Upper lobe of right lung (tissue), 1 donor: ENCODE measurements around the gene ARHGAP15. TPM values are rescaled to one million over a fixed set of nuclear protein-coding genes. Genes with fewer than 3 reads are reported as not detected.
A peak's percentile ranks its signal among the peaks of the same experiment; 100 is the strongest.

Source experiments
- ATAC-seq: fragments of 200-7000 bp; cut with Tn5 transposase; one replicate; pipeline ENCODE4 v1.9.1; 2020; ENCODE audit warnings: mild to moderate bottlenecking, moderate library complexity
- DNase-seq: peaks from one replicate; pipeline ENCODE4 v3.0.0-alpha.2; 2020
- H3K27ac ChIP-seq: fragments of 200-600 bp; one replicate; pipeline ENCODE4 v1.8.0; 2022
- H3K27me3 ChIP-seq: fragments of 200-600 bp; one replicate; pipeline ENCODE4 v1.8.0; 2022; ENCODE audit warnings: mild to moderate bottlenecking
- H3K36me3 ChIP-seq: fragments of 200-600 bp; one replicate; pipeline ENCODE4 v1.8.0; 2022
- H3K4me1 ChIP-seq: fragments of 200-600 bp; one replicate; pipeline ENCODE4 v1.8.0; 2022
- H3K4me3 ChIP-seq: fragments of 200-600 bp; one replicate; pipeline ENCODE4 v1.8.0; 2022; ENCODE audit warnings: mild to moderate bottlenecking
- H3K9me3 ChIP-seq: fragments of 200-600 bp; one replicate; pipeline ENCODE4 v1.8.0; 2022
- intact Hi-C: fragments of 100-400 bp; cut with DNase I; formaldehyde crosslinking; loops from one replicate; pipeline ENCODE4 v1.11.0; 2022
- total RNA-seq: library from RNA; stranded (reverse); fragmentation: NEBNext Ultra II Directional; extraction: Animal tissue kit (Norgen Biotek cat#: 25700); gene quantifications from one replicate; pipeline ENCODE4 v1.2.1, GENCODE V29; 2021
- TF ChIP-seq, protein P1 (sequence below): fragments of 200-600 bp; IDR thresholded peaks from one replicate; pipeline ENCODE4 v1.8.0; 2022; ENCODE audit warnings: antibody characterized with exemption
- donor health status: DM: no; HTN: yes; CAD: no; lungs with severe emphysema.

Gene ARHGAP15
- total RNA-seq, 1 donor from 2014 or later, result 19.2 TPM

DNA sequence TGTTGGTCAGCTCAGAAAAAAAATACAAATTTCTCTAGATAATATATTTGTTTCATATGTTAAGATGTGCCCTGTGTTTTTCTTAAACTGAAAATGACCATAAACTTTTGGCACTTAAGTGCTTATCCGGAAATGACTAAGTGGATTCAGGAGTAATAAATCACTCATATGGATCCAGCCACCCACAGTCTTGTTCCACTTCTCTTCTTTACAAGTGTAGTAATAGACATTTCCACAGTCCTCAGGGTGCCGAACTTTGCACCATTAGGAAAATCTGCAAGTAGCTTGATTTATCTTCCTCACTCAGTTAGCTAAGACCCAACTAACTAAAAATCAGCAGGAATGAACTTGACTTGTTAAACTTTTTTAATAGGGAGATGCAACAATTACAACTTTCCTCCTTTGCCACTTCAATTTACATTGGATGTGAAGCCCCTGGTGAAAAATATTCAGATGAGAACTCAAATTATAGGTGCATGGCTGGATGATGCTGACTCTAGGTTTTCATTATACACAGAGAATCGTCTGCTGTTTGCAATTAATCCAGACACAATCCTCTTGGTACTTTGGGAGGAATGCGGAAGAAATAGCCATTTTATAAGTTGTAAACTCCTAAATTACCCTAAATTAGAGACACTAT, 322.5 kb downstream of the ARHGAP15 start:
- TF ChIP-seq, protein P1, sequence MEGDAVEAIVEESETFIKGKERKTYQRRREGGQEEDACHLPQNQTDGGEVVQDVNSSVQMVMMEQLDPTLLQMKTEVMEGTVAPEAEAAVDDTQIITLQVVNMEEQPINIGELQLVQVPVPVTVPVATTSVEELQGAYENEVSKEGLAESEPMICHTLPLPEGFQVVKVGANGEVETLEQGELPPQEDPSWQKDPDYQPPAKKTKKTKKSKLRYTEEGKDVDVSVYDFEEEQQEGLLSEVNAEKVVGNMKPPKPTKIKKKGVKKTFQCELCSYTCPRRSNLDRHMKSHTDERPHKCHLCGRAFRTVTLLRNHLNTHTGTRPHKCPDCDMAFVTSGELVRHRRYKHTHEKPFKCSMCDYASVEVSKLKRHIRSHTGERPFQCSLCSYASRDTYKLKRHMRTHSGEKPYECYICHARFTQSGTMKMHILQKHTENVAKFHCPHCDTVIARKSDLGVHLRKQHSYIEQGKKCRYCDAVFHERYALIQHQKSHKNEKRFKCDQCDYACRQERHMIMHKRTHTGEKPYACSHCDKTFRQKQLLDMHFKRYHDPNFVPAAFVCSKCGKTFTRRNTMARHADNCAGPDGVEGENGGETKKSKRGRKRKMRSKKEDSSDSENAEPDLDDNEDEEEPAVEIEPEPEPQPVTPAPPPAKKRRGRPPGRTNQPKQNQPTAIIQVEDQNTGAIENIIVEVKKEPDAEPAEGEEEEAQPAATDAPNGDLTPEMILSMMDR, result no peak
- no peak overlapping the region for H3K27ac ChIP-seq
- no peak for DNase-seq
- no peak overlapping the region for H3K4me3 ChIP-seq
- intact Hi-C loops, result no loop called here
- no peaks in the 10 kb centered on the region for H3K4me1 ChIP-seq
- no peaks in the 10 kb centered on the region for H3K36me3 ChIP-seq
- H3K9me3 ChIP-seq, result no peaks in the 10 kb centered on the region
- H3K27me3 ChIP-seq, result no peaks in the 10 kb centered on the region
- peak; percentile 53 for ATAC-seq

DNA sequence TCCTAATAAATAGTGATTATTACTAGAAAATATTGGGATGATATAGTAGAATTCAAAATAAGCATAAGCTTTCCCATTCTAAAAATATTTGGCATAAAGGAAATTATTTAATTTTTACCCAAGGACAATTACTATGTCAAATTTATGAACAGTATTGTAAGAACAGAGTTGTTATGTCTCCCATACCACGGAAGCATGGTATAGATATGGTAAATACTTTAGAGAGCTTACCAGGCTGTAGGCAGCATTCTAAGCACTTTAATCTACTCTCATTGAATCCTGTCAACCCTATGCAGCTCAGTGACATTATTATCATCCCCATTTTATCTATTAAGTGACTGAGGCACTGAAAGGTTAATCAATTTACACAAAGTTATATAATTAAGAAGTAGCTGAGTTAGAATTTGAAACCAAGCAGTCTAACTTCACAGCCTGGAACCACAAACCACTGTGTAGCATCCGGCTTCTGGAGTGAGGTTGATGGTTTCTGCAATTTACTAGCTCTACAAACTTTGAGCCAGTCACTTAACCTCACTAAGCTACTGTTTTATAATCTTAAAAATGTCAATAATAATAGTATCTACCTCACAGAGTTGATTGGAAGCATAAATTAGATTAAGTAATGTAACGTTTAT, 323.7 kb downstream of the ARHGAP15 start:
- intact Hi-C loops, result no loop called here
- ATAC-seq (no peak), DNase-seq (no peak)
- no peaks in the 10 kb centered on the region for H3K27me3 ChIP-seq
- TF ChIP-seq, protein P1, result no peak
- no peaks in the 10 kb centered on the region for H3K9me3 ChIP-seq
- H3K4me1 ChIP-seq, result no peaks in the 10 kb centered on the region
- no peak overlapping the region for H3K4me3 ChIP-seq
- H3K36me3 ChIP-seq, result no peaks in the 10 kb centered on the region
- no peak overlapping the region for H3K27ac ChIP-seq

DNA sequence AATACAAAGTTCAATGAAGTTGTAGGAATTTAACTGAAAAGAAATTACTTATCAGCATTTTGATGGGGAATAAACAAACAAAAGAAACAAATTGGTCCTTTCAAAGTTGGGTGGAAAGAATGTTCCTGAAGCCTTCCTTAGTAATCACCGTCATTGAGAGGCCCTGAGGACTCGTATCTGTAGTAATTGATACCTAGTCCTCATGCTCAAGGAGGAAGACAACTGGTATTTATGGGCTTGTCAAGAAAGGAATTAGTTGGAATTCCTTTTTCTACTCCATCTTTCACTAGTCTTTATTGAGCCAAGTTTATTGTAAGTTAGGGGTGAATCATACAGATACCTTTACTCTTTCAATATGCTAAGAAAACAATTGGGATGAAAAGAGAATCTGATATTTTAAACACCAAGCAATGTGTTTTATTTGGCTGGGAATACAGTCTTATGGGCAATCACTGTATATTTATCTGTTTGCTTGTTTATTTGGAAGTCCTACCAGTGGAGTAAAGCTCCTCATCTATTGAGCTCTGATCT, 324.8 kb downstream of the ARHGAP15 start:
- TF ChIP-seq, protein P1, result no peak
- intact Hi-C loops, result no loop called here
- Histone ChIP-seq H3K36me3 (no peaks in the 10 kb centered on the region), H3K4me3 (no peak overlapping the region), H3K4me1 (no peaks in the 10 kb centered on the region), H3K27ac (no peak overlapping the region), H3K27me3 (no peaks in the 10 kb centered on the region), H3K9me3 (no peaks in the 10 kb centered on the region)
- no peak for DNase-seq
- no peak for ATAC-seq

DNA sequence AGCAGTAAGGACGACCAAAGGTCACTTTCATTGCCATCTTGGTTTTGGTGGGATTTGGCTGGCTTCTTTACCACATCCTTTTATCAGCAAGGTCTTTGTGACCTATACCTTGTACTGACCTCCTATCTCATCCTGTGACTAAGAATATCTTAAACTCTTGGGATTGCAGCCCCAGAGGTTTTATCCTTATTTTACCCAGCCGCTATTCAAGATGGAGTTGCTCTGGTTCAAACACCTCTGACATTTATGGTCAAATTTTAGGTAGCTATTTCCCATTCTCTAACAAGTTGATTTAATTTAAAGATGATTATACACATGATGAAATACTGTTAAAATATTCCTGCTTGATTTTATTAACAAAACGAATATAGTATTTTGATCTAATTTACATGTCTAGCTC, 326.1 kb downstream of the ARHGAP15 start:
- H3K9me3 ChIP-seq, result no peaks in the 10 kb centered on the region
- H3K4me3 ChIP-seq, result no peak overlapping the region
- H3K27ac ChIP-seq, result no peak overlapping the region
- no peaks in the 10 kb centered on the region for H3K27me3 ChIP-seq
- intact Hi-C loops, result no loop called here
- H3K36me3 ChIP-seq, result no peaks in the 10 kb centered on the region
- TF ChIP-seq, protein P1, result no peak
- H3K4me1 ChIP-seq, result no peaks in the 10 kb centered on the region
- DNase-seq (no peak), ATAC-seq (no peak)

DNA sequence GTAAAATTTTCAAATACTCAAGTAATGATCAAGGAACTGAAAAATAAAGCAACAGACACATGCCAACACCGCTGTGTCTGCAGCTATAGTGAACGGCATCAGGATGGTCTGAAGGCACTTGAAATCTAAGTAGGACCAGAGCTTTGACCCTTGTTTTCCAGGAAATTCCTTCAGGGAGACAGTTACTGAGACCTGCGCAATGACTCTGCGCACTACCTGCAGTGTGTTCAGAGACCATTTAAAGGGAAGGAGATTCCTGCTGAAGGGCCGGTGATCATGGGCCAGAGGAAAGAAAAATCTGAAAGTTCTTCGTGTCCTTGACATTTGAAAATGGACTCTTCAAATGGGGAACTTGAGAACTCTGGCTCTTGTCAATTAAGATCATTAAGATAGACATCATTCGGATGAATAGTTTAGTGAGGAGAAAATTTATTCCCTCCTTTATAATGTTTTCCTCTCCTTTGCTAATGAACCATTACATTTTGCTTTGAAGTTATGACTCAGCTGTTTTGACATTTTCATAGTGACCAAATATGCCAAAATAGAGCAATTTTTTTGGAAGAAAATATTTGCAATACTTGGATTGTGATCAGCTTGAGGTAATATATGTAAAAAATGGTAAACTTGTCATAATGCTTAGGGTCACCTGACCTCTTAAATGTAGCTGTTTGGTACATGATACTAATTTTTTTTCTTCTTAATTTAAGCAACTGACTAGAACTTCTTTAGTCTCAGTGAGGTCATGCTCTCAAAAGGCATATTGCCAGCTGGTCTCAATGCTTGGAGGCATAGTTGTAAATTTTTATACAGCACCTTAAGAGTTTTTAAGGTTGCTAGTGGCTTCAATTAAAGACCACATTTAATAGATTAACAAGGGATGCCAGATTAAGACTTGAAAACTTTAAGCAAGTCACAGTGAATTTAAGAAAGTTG, 329.3 kb downstream of the ARHGAP15 start:
- intact Hi-C loops, result no loop called here
- no peaks in the 10 kb centered on the region for H3K9me3 ChIP-seq
- no peaks in the 10 kb centered on the region for H3K27me3 ChIP-seq
- no peak overlapping the region for H3K27ac ChIP-seq
- H3K4me3 ChIP-seq, result no peak overlapping the region
- TF ChIP-seq, protein P1, result no peak
- no peaks in the 10 kb centered on the region for H3K4me1 ChIP-seq
- no peaks in the 10 kb centered on the region for H3K36me3 ChIP-seq
- DNase-seq (no peak), ATAC-seq (no peak)
